C1 segment of cervical spinal cord (tissue), 14 donors: ENCODE measurements around the gene MLLT6.

Experiments
- DNase-seq, 14 donors: peaks; one replicate each; lab custom pipeline; 2025; lab: John Stamatoyannopoulos, UW

The MLLT6 gene

DNA sequence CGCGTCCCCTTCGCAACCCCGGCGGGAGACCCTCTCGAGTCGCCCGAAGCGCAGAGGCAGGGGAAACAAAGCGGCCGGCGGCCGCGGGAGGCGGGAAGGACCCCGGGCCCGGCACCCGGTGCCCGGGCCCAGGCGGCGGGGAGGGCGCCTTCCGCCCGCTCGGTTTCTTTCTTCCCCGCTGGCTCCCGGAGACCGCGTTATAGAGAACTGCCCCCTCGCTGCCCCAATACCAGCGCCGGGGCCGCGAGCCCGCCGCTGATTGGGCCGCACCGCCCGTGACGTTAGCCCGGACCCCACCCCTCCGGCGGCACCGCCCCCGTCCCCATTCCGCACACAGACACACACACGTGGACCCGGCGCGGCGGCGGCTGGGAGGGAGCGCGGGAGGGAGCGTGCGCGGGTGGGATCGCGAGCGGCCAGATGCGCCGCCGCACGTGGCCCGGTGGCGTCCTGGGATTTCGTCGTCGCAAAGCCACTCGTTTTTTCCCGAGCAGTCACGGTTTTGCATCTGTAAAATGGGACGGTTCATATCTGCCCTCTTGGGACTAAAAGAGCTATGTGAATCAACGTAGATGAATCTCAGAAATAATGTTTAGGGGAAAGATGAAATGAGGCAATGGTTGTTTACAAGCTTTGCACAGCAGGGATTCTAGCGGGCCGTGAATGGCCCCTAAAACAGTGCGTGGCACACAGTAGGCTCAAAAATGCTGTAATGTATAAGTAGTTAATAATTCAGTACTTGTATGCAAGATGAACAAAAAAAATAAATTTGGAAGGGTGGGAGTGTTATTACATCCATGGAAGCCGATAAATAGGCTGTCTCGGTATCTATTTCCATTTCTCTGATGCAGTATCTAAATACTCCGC, 30.1 kb upstream of the MLLT6 start, which contains the start of gene EPOP:
Gene EPOP, minus strand, starts transcription at position 209 of the 867 bp plus-strand sequence. CDS start 462 bp downstream, outside the sequence.
- DNase-seq, result peak in 12 of 14 donors; percentile 36 to 86 (median 59)

DNA sequence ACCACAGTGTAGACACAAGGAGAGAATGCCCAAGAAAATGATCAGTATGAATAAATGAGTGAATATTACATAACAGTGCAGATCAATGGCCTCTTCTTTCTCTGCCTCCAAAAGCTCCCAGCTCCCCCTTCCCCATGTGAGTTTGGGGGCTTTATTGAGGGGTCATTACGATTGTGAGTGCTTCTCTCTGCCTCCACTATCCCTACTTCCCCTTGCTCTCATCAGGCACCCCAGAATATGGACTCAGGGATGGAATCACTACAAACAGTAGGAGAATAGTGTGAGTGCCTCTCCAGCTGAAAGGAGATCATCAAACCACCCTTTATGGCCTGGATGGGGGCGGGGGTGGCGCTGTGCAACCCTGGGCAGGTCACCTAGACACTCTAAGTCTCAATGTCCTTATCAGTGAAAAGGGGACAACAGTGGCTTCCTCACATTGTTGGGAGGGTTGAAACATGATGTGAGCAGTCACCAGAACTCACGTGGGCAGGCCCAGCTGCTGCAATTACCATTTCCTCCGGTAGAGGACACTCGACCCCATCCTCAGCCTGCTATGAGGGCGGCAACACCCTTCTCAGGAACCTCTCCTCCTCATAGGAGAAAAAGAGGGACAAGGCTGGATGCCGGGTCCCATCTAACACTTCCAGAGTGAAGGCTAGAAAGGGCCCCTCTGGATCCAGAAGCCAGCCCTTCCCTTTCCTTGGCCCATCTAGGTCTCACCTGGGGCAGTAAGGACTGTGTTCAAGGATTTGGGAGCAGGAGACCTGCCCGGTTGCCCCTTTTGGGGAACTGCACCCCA, 28.2 kb upstream of the MLLT6 start:
- peak in 12 of 14 donors; percentile 26 to 77 (median 68) for DNase-seq

DNA sequence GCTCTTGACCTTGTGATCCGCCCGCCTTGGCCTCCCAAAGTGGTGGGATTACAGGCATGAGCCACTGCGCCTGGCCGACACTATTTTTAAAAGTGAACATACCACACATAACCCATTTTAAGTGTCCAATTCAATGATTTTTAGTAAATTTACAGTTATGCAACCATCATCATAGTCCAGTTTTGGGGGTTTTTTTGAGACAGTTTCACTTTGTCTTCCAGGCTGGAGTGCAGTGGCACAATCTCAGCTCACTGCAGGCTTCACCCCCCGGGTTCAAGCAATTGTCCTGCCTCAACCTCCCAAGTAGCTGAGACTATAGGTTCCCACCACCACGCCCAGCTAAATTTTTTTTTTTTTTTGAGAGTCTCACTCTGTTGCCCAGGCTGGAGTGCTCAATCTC, 27.3 kb upstream of the MLLT6 start:
- no peak for DNase-seq

GRCh38 chr17:38681096-38681495, 24.0 kb upstream of the MLLT6 start:
- DNase-seq, result no peak

DNA sequence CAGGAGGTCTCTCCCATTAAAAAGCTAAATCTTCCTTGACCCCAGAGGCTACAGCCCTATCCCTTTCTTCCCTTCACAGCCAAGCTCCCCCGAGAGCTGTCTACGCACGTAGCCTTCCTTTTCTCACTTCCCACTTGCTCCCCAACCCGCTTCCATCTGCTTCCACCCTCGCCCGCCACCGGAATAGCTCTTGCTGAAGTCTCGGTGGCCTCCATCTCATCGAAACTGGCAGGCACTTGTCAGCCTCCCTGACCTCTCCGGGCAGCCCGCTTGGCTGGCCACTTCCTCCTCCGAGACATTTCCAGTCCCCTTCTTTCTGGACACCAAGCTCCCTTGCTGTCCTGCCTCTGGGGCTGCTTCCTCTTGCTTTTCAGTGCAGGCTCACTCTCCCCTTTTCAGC, 19.6 kb upstream of the MLLT6 start:
- peak in 5 of 14 donors; percentile 12 to 42 (median 15) for DNase-seq

DNA sequence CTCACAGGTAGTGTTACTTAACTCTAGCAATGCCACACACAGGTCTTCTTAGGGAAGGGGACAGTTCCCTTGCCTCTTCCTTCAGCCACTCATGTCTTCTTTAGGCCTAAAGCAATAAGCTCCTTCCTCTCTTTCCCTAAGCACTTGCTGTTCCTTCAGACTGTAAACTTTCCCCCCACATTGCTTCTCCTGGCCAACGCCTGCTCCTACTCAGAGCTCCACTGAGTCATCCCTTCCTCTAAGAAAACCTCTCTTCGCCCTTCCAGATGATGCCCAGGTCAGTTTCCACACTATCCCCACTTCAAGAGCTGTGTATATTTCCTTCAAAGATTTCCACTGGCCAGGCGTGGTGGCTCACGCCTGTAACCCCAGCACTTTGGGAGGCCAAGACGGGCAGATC, 17.8 kb upstream of the MLLT6 start:
- DNase-seq, result no peak

DNA sequence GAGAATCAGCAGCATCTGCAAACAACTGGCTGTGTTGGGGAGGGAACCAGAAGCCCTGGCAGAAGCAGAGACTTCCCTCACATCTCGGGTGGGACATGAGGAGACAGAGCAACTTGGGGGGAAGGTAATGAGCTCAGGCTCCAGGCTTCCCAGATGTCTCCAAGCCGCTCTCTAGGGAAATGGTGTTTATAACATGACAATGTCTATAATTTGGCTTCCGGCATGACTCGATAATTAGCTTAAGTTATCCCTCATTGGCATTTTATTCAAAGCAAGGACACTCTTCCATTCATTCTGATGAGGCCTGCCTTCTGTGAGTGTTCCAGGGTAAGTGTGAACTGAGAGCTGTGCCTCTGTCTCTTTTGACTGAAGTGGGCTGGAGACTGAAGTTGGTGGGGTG, 14.7 kb upstream of the MLLT6 start:
- DNase-seq, result no peak

DNA sequence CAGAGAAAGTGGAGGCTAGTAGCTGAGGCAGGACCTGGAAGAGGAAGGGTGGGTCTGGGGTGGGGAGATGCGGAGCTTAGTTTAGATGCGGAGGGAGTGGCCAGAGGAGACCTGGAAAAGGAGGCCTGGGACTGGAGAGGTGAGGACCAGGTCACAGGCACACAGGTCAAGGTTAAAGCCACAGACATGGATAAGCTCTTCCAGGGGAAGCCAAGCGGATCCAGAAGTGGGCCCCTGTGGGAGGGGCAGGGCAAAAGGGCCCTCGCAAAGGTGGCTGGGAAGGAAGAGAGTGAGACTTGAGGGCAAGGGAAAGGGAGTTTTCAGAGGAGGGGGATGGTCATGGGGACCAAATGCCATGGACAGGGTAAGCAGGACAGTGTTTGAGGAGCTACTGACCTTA, 13.9 kb upstream of the MLLT6 start:
- no peak for DNase-seq

DNA sequence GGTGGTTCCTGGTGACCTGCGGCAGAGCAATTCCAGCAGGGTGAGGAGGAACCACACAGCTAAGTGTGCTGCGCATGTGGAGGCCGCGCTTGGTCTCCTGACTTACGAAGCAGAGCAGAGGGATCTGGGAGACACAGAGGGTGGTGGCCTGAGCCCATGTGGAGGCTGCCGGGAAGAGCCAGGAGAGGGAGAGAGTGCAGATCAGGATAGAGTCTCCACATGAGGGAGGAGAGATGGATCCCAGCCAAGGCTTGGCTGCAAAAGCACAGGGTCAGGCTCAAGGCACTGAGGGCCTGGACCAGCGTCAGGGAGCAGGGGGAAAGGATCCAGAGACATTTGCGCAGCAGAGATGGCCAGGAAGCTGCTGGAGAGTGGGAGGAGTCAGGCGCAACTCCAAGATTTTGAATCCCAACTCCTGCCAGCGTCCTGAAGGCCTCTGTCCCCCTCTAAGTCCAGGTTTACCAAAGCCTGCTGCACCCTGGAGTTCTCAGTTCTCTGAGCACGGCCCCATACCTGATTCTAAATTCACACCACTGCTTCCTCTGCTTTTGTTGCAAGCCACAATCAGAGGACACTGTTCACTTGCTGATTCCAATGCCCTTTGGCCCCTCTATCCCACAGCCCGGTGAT, 11.3 kb upstream of the MLLT6 start:
- peak in 9 of 14 donors; percentile 12 to 63 (median 29) for DNase-seq

DNA sequence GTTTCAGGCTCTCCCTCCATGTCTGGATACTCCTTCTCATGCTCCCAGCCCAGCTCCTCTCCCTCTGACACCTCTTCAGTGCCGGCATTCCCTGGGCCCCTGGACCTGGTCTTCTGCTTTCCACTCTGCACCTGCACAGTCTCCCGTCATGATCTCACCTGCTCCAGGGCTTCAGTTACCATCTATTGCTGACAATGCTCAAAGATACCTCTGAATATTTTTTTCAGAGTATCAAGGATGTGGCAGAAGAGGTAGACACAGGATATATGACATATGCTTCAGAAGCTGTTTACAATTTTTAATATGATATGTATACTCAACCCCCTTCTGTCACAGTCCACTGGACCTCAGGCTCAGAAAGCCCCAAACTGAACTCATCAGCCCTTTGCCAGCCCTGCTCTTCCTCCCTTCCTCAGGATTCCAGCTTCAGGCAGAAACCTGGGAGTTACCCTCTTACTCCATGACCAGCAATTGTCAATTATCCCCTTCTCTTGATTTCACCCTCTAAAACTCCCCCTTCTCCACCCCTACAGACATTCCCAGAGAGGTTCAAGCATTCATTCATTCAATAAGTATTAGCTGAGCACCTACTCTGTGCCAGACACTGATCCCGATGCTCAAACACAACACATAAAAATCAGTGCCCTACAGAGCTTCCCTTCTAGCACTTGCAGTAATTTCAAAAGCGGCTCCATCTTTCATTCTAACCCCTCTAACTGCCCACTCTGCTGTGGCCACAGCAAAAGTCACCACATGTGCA, 7.8 kb upstream of the MLLT6 start:
- no peak for DNase-seq

DNA sequence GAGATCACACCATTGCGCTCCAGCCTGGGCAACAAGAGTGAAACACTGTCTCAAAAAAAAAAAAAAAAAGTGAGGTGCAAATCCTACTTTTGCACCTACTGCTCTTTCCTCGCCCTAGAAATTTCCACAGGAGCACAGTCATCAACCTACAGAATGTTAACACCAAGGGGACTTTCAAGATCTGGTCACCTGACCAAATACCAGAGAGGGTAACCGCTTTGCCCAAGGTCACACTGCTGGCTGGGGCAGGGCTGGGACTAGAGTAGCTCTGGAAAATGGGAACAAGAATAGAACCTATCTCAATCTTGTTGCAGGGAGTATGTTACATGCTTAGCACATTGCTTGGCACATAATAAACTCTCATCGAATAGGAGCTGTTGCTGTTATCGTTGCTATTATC, 6.3 kb upstream of the MLLT6 start:
- DNase-seq, result no peak

DNA sequence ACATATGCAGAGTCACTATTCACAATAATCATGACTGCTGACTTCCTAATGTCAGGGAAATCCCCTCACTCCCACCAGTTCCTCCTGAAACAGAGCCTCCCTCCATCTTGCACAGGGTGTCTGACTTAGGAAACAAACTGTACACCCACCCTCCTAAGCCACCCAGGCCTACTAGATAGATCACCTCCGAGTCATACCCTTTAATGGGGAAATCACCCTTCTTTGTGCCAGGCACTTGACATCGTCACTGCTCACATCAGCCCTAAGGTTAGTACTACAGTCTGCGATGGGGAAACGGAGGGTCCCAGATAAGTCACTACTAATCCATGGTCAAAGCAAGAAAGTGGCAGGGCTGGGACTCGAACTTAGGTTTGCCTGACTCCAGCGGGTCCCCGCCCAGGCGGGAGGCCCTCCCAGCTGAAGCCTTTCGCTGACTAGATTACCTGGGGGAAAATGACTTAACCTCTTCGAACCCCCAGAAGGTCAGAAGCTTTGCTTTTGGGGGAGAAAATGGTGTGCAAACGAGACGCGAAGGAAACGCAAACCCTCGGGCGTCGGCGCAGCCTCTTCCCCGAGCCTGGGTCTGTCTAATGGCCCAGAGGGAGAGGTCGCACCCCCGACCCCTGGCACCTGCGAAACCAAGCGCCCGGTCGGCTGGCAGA, 3.4 kb upstream of the MLLT6 start:
- DNase-seq, result peak in 7 of 14 donors; percentile 27 to 73 (median 43)

GRCh38 chr17:38702166-38702915, 2.7 kb upstream of the MLLT6 start:
- peak in 13 of 14 donors; percentile 29 to 87 (median 73) for DNase-seq

DNA sequence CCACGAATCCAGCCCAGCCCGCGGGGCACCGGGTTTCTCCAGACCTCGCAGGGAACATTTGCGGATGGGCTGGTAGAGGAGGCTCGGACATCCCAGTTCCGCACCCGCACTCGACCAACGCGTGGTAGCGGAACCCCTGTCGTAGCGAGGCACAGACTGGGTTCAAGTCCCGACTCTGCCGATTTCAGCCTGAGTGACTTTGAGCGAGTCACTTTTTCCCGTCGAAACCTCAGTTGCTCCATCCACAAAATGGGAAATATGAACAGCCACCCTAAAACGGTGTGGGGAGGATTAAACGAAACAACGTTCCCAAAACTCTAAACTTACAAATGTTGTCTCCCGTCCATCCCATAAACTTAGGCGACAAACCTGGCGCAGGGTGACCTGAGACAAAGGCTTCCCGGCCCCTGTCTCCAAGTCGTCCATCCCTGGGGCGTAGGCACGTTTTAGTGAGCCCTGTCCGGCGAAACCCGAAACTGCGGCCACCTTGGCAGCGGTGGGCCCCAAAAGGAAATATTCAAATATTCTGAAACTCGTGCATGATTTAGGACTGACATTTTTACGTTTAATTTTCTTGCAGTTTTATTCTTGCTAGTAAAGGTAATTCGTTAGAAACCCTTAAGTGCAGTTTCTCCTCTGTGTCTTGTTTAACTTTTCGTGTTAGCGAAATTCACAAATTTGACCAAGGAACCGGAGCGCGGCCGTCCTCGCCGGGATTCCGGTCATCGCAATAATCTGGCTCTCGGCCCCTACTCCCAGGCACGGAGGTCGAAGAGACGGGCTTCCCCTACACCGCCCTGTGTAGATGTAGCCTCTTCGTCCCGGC, 1.9 kb upstream of the MLLT6 start:
- DNase-seq, result peak in 1 of 14 donors; percentile 26

DNA sequence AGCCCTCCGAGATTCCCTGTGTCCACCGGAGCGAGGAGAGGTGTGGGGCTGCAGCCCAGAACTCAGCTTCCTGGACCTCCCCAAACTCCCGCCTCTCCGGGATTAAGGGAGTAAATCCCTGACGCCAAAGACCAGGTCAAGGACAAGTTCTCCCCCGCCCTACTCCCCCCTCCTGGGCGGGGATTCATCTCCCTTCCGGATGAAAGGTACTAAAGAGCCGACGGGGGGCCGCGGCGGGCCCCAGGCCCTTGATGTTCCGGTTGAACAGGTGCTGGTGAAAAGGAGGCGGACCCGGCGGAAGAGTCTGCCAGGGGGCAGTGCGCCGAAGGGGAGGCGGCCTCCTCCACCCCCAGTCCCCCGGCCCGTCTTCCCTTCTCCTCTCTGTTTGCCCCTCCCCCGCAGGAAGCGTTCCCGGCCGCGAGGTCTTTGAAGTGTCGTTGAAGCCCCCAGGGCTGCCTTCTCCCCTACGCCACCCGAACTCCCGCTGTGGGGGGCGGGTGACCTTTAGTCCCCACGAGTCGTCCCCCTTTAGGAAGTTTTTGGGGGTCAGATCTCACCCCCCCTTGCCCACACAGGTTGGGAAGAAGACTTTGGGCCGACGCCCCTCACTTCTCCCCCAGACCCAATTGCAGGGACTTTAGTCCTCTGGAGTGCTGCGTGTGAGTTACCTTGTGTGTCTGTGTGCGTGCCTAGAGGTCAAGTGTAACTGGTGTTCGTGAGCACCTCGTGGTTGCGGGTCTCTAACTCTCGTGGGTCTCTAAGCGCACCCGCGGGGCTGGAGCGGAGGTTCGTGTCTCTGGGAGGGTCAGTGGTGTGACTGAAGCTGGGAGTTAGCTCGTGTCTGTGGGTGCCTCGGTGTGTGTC, 1.1 kb upstream of the MLLT6 start:
- peak in 6 of 14 donors; percentile 32 to 56 (median 38) for DNase-seq

DNA sequence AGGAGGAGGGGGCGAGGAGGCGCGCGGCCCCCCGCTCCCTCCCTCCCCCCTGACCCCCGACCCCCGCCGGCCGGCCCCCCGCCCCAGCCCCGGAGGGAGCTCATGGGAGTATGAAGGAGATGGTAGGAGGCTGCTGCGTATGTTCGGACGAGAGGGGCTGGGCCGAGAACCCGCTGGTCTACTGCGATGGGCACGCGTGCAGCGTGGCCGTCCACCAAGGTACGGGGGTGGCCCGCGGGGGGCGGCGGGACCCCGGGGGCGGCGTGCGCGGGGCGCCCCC, 390 bp downstream of the MLLT6 start:
- DNase-seq, result peak in 1 of 14 donors; percentile 57

DNA sequence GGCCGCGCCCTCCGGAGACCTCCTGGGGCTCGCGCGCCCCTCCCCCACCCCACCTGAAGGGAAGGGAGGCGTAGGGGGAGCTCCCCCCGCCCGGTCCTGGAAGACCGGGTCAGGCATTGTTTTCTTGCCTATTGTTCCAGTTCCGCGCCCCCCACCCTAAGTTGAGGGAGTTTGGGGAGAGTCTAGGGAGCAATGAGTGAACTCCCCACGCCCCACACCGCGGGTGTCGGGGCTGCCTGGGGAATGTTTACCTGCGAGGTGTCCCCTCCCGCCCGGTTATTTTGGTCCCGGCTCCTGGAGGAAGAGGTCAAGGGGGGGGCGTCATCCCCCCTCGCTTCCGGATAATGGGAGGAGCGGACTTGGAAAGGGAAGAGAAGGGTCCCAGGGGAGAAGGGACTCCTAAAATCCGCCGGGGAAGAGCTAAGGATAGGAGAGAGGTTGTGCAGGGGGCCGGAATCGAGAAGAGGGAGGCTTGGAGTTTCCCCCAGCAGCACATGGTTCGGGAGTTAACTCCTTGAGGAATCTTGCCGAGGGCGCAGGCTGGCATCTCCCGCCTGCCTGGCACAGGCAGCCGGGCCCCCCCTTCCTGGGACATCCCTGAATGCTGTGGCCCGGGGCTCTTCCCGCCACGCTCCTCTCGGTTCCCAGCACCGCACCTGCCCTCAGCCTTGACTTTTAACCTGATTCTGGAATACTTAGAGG, 881 bp downstream of the MLLT6 start:
- DNase-seq, result peak in 7 of 14 donors; percentile 18 to 64 (median 45)
